NCI-H774 (cell line): ENCODE measurements around the gene MS4A15.

Source experiments
- DNase-seq: peaks from one replicate; lab custom pipeline; 2025; lab: John Stamatoyannopoulos, UW

Gene MS4A15

GRCh38 chr11:60777572-60777971 is 20.9 kb downstream of the MS4A15 start:
- no peak for DNase-seq

- DNase-seq = no peak
Measured at GRCh38 chr11:60780065-60780464, 23.4 kb downstream of the MS4A15 start.

- no peak for DNase-seq
Measured at GRCh38 chr11:60780774-60781173, 24.1 kb downstream of the MS4A15 start.

GRCh38 chr11:60781286-60781980 is 24.8 kb downstream of the MS4A15 start:
- no peak for DNase-seq

GRCh38 chr11:60781981-60782316 is 25.3 kb downstream of the MS4A15 start:
- DNase-seq = no peak

GRCh38 chr11:60782393-60783140 is 25.9 kb downstream of the MS4A15 start:
- DNase-seq = no peak

- no peak for DNase-seq
Measured at GRCh38 chr11:60783141-60783484, 26.4 kb downstream of the MS4A15 start.

GRCh38 chr11:60783911-60784310 is 27.2 kb downstream of the MS4A15 start:
- no peak for DNase-seq

- DNase-seq = no peak
Measured at GRCh38 chr11:60785136-60785535, 28.5 kb downstream of the MS4A15 start, which contains the start of gene MS4A10. Gene MS4A10 (plus strand): TSS chr11:60785333. CDS start chr11:60790336, 5,003 bp downstream.

GRCh38 chr11:60785806-60786361 is 29.2 kb downstream of the MS4A15 start:
- no peak for DNase-seq

GRCh38 chr11:60786811-60787567 is 30.3 kb downstream of the MS4A15 start:
- no peak for DNase-seq

- no peak for DNase-seq
Measured at GRCh38 chr11:60788401-60789125, 31.9 kb downstream of the MS4A15 start.

- DNase-seq = no peak
Measured at GRCh38 chr11:60790726-60791125, 34.1 kb downstream of the MS4A15 start.

GRCh38 chr11:60791153-60791933 is 34.7 kb downstream of the MS4A15 start:
- DNase-seq = no peak

- DNase-seq = no peak
Measured at GRCh38 chr11:60792521-60792920, 35.9 kb downstream of the MS4A15 start.

GRCh38 chr11:60795291-60795690 is 38.6 kb downstream of the MS4A15 start:
- DNase-seq = no peak

GRCh38 chr11:60797846-60798630 is 41.4 kb downstream of the MS4A15 start:
- no peak for DNase-seq

- DNase-seq = no peak
Measured at GRCh38 chr11:60798631-60799030, 42.0 kb downstream of the MS4A15 start.

- no peak for DNase-seq
Measured at GRCh38 chr11:60801194-60801593, 44.5 kb downstream of the MS4A15 start.

GRCh38 chr11:60803273-60803936 is 46.7 kb downstream of the MS4A15 start:
- DNase-seq = no peak
